Measurements from ENCODE around the gene SMARCC2. TPM values are rescaled to one million over a fixed set of nuclear protein-coding genes. Genes with fewer than 3 reads are reported as not detected.
A peak's percentile ranks its signal among the peaks of the same experiment; 100 is the strongest.

The SMARCC2 gene
- total RNA-seq, 2 experiments from 2014 or later = 162 to 174 TPM

DNA sequence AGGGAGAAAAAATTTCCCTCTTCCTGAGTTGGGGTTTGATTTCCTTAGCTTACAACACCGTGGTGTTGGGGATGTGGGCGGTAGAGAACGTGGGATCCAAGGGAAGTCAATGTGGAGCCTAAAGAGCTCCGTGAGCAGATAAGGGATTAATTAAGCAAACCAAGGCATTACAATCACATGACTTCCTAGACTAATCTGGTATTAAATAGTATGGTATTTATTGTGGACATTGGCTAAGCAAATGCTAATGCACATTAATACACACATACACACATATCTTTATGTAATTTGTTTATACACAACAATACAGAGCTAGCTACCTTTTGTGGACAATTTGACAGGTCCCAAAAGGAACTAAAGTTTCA, 33.2 kb upstream of the SMARCC2 start:
- Mint-ChIP-seq H3K4me1 (peaks cover 34% of the 10 kb centered on the region), H3K27me3 (no peaks in the 10 kb centered on the region), H3K9me3 (no peaks in the 10 kb centered on the region)

GRCh38 chr12:56221757-56222530, 32.7 kb upstream of the SMARCC2 start, which contains the start of gene RNF41:
Gene RNF41 (minus strand): TSS chr12:56221922. CDS start chr12:56214047, 7,875 bp downstream.
- peak; percentile 83 for ATAC-seq (ENCODE audit: low read depth)
- Mint-ChIP-seq H3K27me3 (no peaks in the 10 kb centered on the region), H3K4me3 (peak within 1 kb of the TSS; percentile 96), H3K9me3 (no peaks in the 10 kb centered on the region), H3K27ac (peak within 1 kb of the TSS; percentile 91), H3K36me3 (peaks cover 5% of the 10 kb centered on the region), H3K4me1 (peaks cover 34% of the 10 kb centered on the region)
- POLR2A ChIA-PET = interaction anchor here (0.8 to 4.0 kb wide), 23 partner anchors 14 to 300 kb away, joined by 3 to 39 read pairs (median 4); partner anchors contain the start of genes ANKRD52, CNPY2, COQ10A and ESYT1
- peak; percentile 92 for DNase-seq

More for the DNA sequence above, 33.2 kb upstream of the SMARCC2 start:
- Mint-ChIP-seq H3K27ac (peak overlapping the region; percentile 91), H3K4me3 (peak overlapping the region; percentile 96), H3K36me3 (peaks cover 7% of the 10 kb centered on the region)
- POLR2A ChIA-PET = interaction anchor here (0.8 to 4.0 kb wide), 20 partner anchors 17 to 299 kb away, joined by 3 to 39 read pairs (median 4); partner anchors contain the start of genes ANKRD52, CNPY2, COQ10A and ESYT1
- no peak for DNase-seq
- ATAC-seq (ENCODE audit: low read depth) = no peak

GRCh38 chr12:56221232-56221756, 32.0 kb upstream of the SMARCC2 start:
- no peak for DNase-seq
- Mint-ChIP-seq H3K27ac (peak overlapping the region; percentile 91), H3K4me1 (peaks cover 37% of the 10 kb centered on the region), H3K27me3 (no peaks in the 10 kb centered on the region), H3K9me3 (no peaks in the 10 kb centered on the region), H3K4me3 (peak overlapping the region; percentile 96), H3K36me3 (peaks cover 7% of the 10 kb centered on the region)
- ATAC-seq (ENCODE audit: low read depth) = peak; percentile 15
- POLR2A ChIA-PET = interaction anchor here (0.9 to 4.0 kb wide), 18 partner anchors 15 to 301 kb away, joined by 3 to 39 read pairs (median 4); partner anchors contain the start of genes ANKRD52, COQ10A, ESYT1 and IL23A

GRCh38 chr12:56220611-56221231, 31.4 kb upstream of the SMARCC2 start:
- no peak for DNase-seq
- peak overlapping the region; percentile 91 for H3K27ac Mint-ChIP-seq
- H3K4me3 Mint-ChIP-seq = peak overlapping the region; percentile 96
- H3K36me3 Mint-ChIP-seq = peaks cover 4% of the 10 kb centered on the region
- peaks cover 33% of the 10 kb centered on the region for H3K4me1 Mint-ChIP-seq
- no peaks in the 10 kb centered on the region for H3K27me3 Mint-ChIP-seq
- ATAC-seq (ENCODE audit: low read depth) = no peak
- H3K9me3 Mint-ChIP-seq = no peaks in the 10 kb centered on the region
- POLR2A ChIA-PET = interaction anchor here (0.5 to 4.0 kb wide), 8 partner anchors 16 to 147 kb away, joined by 3 to 39 read pairs (median 4); partner anchors contain the start of genes COQ10A, SMARCC2, STAT2 and ZC3H10

DNA sequence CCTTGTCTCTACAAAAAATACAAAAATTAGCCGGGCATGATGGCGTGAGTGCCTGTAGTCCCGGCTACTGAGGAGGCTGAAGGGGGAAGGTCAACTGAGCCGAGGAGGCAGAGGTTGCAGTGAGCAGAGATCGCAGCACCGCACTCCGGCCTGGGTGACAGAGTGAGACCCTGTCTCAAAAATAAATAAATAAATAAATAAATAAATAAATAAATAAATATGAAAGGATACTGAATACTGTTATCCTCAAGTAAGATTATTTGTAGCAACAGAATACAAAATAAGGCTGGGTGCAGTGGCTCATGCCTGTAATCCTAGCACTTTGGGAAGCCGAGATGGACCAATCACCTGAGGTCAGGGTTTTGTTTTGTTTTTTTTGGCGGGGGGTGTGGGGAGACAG, 30.6 kb upstream of the SMARCC2 start:
- Mint-ChIP-seq H3K9me3 (no peaks in the 10 kb centered on the region), H3K4me1 (peaks cover 26% of the 10 kb centered on the region), H3K4me3 (peak overlapping the region; percentile 25), H3K27ac (no peak overlapping the region), H3K27me3 (no peaks in the 10 kb centered on the region), H3K36me3 (peaks cover 10% of the 10 kb centered on the region)
- DNase-seq = no peak
- POLR2A ChIA-PET = interaction anchor here (3.2 to 4.0 kb wide), 2 partner anchors 31 to 102 kb away, joined by 34 to 39 read pairs; partner anchors contain the start of genes SMARCC2 and ZC3H10
- no peak for ATAC-seq (ENCODE audit: low read depth)

DNA sequence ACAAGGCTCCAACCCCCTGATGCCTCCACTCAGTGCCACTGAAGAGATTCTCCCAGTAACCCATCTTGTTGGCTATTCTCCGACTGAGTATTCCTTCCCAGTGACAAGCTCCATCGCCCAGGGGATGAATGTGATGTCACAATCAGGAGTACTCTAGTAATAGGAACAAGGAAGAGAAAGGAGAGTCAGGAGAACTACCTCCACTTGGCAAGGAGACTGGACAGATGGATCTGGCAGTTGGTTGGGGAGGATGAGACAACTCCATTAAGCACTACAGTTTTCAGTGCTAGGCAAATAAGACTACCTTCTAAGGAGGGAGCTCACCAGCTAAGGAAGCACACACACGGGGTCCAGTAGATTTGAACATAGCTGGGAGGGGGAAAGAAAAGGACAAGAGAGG, 27.2 kb upstream of the SMARCC2 start:
- Mint-ChIP-seq H3K27me3 (no peaks in the 10 kb centered on the region), H3K27ac (no peak overlapping the region), H3K4me1 (peaks cover 11% of the 10 kb centered on the region), H3K4me3 (no peak overlapping the region), H3K36me3 (peaks cover 17% of the 10 kb centered on the region), H3K9me3 (no peaks in the 10 kb centered on the region)
- DNase-seq (no peak), ATAC-seq (ENCODE audit: low read depth) (no peak)
- POLR2A ChIA-PET = no interaction called here

DNA sequence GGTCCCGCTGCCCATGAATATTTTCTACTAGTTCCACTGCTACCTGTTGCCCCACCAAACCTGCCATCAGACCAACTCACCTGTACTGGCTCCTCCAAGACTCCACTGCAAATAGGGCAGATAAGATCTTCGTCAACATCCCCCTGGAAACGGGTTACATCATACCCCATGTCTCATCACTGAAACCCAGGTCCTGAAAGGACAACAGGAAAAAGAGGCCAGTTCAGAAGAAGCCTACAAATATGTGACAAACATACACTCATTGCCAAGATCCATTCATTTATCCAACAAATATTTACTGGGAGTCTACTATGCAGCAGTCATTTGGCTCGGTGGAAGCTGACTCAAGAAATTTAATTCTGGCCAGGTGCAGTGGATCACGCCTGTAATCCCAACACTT, 24.6 kb upstream of the SMARCC2 start:
- peak overlapping the region; percentile 1 for H3K27ac Mint-ChIP-seq
- no peak for DNase-seq
- H3K27me3 Mint-ChIP-seq = no peaks in the 10 kb centered on the region
- H3K4me1 Mint-ChIP-seq = peaks cover 5% of the 10 kb centered on the region
- ATAC-seq (ENCODE audit: low read depth) = no peak
- POLR2A ChIA-PET = interaction anchor here (0.7 kb wide), 1 partner anchor 40 kb away, joined by 3 read pairs; no protein-coding TSS in a partner anchor
- peaks cover 27% of the 10 kb centered on the region for H3K36me3 Mint-ChIP-seq
- H3K9me3 Mint-ChIP-seq = no peaks in the 10 kb centered on the region
- H3K4me3 Mint-ChIP-seq = no peak overlapping the region

DNA sequence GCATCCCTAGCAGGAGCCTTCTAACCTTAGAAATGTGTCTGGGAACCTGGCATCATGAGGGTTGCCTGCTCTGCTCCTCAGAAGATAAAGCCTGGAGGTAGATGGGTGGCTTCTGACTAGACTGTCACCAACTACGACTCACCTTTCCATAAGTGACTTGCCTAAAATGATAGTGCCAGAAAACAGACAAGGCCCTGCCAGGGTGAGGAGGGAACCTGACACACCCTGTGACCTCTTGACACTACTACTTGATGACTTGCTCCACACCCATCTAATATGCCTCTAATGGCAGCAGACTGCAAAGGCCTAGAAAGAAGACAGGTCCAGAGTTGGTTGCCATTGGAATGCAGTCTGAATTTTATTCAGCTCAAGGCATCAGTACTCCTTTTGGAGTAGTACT, 23.1 kb upstream of the SMARCC2 start:
- POLR2A ChIA-PET = no interaction called here

GRCh38 chr12:56208006-56208405, 18.7 kb upstream of the SMARCC2 start:
- Mint-ChIP-seq H3K4me3 (no peak overlapping the region), H3K27ac (no peak overlapping the region), H3K27me3 (no peaks in the 10 kb centered on the region), H3K36me3 (peaks cover 18% of the 10 kb centered on the region), H3K4me1 (peaks cover 1% of the 10 kb centered on the region), H3K9me3 (no peaks in the 10 kb centered on the region)
- no peak for ATAC-seq (ENCODE audit: low read depth)
- no peak for DNase-seq
- POLR2A ChIA-PET = interaction anchor here (1.0 kb wide), 1 partner anchor 19 kb away, joined by 3 read pairs; the partner anchor contains the start of gene SMARCC2

More for the DNA sequence above, 23.1 kb upstream of the SMARCC2 start:
- DNase-seq = no peak
- H3K9me3 Mint-ChIP-seq = no peaks in the 10 kb centered on the region
- H3K4me1 Mint-ChIP-seq = peaks cover 5% of the 10 kb centered on the region
- no peak for ATAC-seq (ENCODE audit: low read depth)
- H3K4me3 Mint-ChIP-seq = no peak overlapping the region
- no peaks in the 10 kb centered on the region for H3K27me3 Mint-ChIP-seq
- no peak overlapping the region for H3K27ac Mint-ChIP-seq
- H3K36me3 Mint-ChIP-seq = peaks cover 27% of the 10 kb centered on the region

DNA sequence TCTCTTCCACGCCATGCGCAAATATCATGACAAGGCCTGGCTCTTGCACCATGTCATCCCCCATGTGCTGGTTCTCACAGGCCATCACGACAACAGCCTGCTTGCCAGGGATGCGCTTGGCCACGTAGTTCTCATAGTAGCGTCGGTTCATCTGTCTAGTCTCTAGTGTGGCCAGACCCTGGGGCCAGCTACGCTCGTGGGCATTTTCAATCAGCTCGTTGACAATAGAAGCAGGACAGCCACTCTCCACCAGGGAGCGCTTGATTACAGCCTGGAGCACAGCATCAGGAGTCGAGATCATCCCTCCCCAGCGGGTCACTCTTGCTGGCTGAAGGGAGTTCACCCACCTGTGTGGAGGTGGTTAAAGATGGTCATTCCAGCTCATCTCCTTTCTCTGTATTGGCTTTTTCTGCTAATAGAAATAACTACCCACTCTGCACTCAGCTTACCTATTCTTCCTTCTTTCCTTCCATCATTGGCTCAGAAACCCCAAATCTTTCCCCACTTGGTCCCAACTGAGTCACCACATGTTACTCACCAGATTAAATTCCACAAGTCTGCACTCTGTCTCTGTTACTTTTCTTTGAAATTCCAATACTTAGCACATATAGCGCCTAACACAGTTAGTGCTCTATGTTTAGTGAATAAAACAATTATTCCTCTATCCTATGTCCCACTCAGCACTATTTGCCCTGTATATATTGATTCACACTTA, 17.3 kb upstream of the SMARCC2 start:
- ATAC-seq (ENCODE audit: low read depth) (peak; percentile 67), DNase-seq (no peak)
- POLR2A ChIA-PET = interaction anchor here (0.6 to 3.6 kb wide), 2 partner anchors 15 to 257 kb away, joined by 3 to 14 read pairs; partner anchors contain the start of gene RNF41
- no peak overlapping the region for H3K27ac Mint-ChIP-seq
- H3K4me3 Mint-ChIP-seq = no peak overlapping the region
- H3K4me1 Mint-ChIP-seq = peaks cover 1% of the 10 kb centered on the region
- no peaks in the 10 kb centered on the region for H3K9me3 Mint-ChIP-seq
- peaks cover 15% of the 10 kb centered on the region for H3K36me3 Mint-ChIP-seq
- no peaks in the 10 kb centered on the region for H3K27me3 Mint-ChIP-seq

DNA sequence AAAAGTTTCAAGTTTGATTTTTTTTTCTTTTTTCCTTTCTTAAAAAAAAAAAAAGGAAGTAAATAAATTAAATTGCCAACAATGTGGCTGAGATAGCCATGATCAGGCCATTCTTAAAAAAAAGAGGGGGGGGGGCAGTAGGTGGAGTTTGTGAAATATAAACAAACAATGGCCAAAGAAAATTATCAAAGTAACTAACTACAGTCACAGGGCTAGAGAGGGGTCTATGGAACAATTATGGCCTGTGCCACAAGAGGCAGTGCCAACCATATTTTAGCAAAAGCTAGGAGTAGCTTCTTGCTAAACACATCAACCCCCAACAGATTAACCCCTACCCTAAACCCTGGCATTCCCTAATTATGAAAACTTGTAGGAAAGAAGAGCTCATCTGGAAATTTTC, 16.2 kb upstream of the SMARCC2 start:
- POLR2A ChIA-PET = interaction anchor here (0.7 to 3.6 kb wide), 3 partner anchors 16 to 101 kb away, joined by 4 to 14 read pairs (median 4); partner anchors contain the start of genes PA2G4 and RNF41
- Mint-ChIP-seq H3K9me3 (no peaks in the 10 kb centered on the region), H3K27ac (no peak overlapping the region), H3K36me3 (peaks cover 12% of the 10 kb centered on the region), H3K4me3 (no peak overlapping the region), H3K4me1 (peaks cover 1% of the 10 kb centered on the region), H3K27me3 (no peaks in the 10 kb centered on the region)
- DNase-seq (no peak), ATAC-seq (ENCODE audit: low read depth) (no peak)

- Mint-ChIP-seq H3K4me3 (no peak overlapping the region), H3K27ac (peak overlapping the region; percentile 31), H3K4me1 (peaks cover 1% of the 10 kb centered on the region), H3K27me3 (no peaks in the 10 kb centered on the region), H3K36me3 (peaks cover 7% of the 10 kb centered on the region), H3K9me3 (no peaks in the 10 kb centered on the region)
- ATAC-seq (ENCODE audit: low read depth) (no peak), DNase-seq (no peak)
- POLR2A ChIA-PET = interaction anchor here (0.5 to 3.6 kb wide), 3 partner anchors 10 to 56 kb away, joined by 4 to 14 read pairs (median 4); partner anchors contain the start of gene RNF41
These were observed 15.0 kb upstream of the SMARCC2 start for GRCh38 chr12:56204275-56204674.

All from activated naive CD8-positive, alpha-beta T cell treated with anti-CD3 and anti-CD28 coated beads, Interleukin-2, amount 10 ng/mL, durations not matched to agents 7 days and 5 days (primary cell).